NT2/D1 (cell line): ENCODE data around the gene RASAL1.
A peak's percentile ranks its signal among the peaks of the same experiment; 100 is the strongest.

Source experiments
- DNase-seq: peaks from one replicate; pipeline ENCODE4 v3.0.0-alpha.2; 2011; ENCODE audit warnings: low read depth, low spot score
- H3K27me3 ChIP-seq: 2 replicates; pipeline ENCODE4 v1.6.0; 2011; ENCODE audit warnings: mild to moderate bottlenecking; ENCODE audit not compliant: insufficient read length, insufficient read depth
- H3K36me3 ChIP-seq: 2 replicates; pipeline ENCODE4 v1.6.1; 2011; ENCODE audit warnings: mild to moderate bottlenecking, low read length, mixed read lengths; ENCODE audit not compliant: insufficient read depth, insufficient read length
- H3K4me1 ChIP-seq: 2 replicates; pipeline ENCODE4 v1.5.1; 2011; ENCODE audit not compliant: insufficient read depth, insufficient read length
- H3K4me3 ChIP-seq: 2 replicates; pipeline ENCODE4 v1.5.1; 2011; ENCODE audit warnings: low read depth; ENCODE audit not compliant: insufficient read length
- H3K9ac ChIP-seq: 2 replicates; pipeline ENCODE4 v1.6.0; 2011; ENCODE audit warnings: low read depth; ENCODE audit not compliant: insufficient read length
- H3K9me3 ChIP-seq: 2 replicates; pipeline ENCODE4 v1.5.1; 2011; ENCODE audit warnings: mild to moderate bottlenecking, low read length; ENCODE audit not compliant: insufficient read depth
- SUZ12 ChIP-seq: IDR thresholded peaks from 2 replicates; pipeline ENCODE4 v1.6.1; 2011; ENCODE audit not compliant: insufficient read length, insufficient read depth; ENCODE audit errors: extremely low read depth
- YY1 ChIP-seq: IDR thresholded peaks from 2 replicates; pipeline ENCODE4 v1.6.1; 2011; ENCODE audit not compliant: insufficient read length, insufficient read depth
- ZNF274 ChIP-seq: IDR thresholded peaks from 2 replicates; pipeline ENCODE4 v1.6.1; 2011; ENCODE audit warnings: mild to moderate bottlenecking, low read depth, low read length

Gene RASAL1

DNA sequence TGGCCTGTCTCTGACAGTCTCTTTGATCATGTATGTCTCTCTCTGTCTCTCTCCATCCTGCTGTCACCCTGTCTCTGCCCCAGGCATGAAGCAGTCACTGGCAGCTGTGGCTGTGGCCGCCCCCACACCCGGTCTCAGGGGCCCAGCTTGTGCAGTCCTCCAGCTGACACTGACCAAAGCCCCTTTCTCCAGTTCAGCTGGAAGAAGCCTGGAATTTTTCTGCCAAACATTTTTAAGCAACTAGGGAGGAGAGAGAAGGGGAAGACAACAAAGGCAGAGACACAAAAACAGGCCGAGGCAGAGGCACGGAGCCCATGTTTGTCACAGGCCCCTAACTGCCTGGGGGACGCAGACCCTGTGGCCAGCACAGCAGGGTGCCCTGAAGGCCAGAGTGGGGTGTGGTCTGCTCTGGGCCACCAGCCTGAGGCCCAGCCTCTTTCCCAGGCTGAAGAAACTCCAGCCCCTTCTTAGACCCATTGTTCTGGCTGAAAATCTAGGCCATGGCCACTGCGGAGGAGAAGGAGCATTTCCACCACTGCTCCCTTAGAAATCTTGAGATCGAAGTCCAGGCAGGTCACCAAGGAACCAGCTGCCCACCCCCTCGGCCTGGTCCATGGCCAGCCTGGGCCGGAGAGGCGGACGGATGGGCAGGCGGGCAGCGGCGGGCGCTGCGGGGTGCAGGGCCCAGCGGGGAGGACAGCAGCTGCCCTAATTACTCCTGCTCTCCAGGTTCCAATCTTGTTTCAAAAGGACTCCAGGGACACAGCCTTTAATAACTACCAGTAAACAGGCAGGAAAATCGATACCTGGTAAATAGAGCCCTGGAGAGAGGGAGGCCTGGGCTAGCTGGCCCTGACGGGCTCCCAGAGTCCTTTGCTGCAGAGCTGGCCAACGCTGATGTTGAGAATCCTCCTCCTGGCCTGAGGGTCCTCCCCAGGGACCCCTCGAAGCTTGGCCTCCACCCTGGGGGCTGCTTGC is 64.1 kb downstream of the RASAL1 start:
- no peaks in the 10 kb centered on the region for H3K36me3 ChIP-seq
- TF ChIP-seq SUZ12 (no peak), YY1 (no peak), ZNF274 (no peak)
- H3K4me1 ChIP-seq = peaks cover 29% of the 10 kb centered on the region
- no peak overlapping the region for H3K4me3 ChIP-seq
- DNase-seq = no peak
- no peaks in the 10 kb centered on the region for H3K9me3 ChIP-seq
- H3K9ac ChIP-seq = peak overlapping the region; percentile 23
- H3K27me3 ChIP-seq = peaks cover 23% of the 10 kb centered on the region

DNA sequence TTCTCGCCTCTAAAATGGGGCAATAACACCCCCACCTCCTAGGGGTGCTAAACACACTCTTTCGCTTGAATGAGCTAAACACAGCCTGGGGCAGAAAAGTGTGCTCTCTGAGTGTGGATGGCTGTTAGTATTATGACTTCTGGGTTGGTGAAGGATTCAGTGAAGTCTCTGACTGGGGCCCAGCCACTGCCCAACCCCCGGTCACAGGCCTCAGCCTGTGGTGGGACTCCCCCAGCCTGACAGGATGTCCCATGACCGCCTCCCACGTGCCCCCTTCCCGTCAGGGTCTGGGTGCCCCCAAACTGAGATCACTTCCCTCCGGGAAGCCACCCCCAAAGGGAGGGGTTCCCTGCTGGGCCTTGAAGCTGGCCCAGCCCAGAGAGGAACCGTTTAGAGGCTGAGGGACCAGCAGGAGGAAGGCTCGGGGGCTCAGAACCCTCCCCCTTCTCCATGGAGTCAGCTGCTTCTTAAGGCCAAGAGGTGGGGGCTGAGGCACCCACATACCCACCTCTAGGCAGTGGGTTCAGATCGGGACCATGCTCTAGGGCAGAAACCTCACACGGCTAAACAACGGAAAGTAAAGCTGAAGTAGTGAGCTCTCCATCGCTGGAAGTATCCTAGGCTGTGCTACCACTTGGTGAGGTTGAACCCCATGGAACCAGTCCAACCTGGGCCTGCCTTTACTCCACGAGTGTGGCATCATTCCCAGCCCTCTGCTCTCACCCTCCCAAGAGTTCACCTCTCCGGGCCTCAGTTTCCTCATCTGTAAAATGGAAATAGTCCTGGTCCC is 65.2 kb downstream of the RASAL1 start:
- TF ChIP-seq YY1 (no peak), SUZ12 (no peak), ZNF274 (no peak)
- no peak overlapping the region for H3K4me3 ChIP-seq
- H3K4me1 ChIP-seq = peaks cover 32% of the 10 kb centered on the region
- H3K9ac ChIP-seq = peak overlapping the region; percentile 21
- H3K9me3 ChIP-seq = no peaks in the 10 kb centered on the region
- H3K36me3 ChIP-seq = no peaks in the 10 kb centered on the region
- peaks cover 17% of the 10 kb centered on the region for H3K27me3 ChIP-seq
- no peak for DNase-seq

DNA sequence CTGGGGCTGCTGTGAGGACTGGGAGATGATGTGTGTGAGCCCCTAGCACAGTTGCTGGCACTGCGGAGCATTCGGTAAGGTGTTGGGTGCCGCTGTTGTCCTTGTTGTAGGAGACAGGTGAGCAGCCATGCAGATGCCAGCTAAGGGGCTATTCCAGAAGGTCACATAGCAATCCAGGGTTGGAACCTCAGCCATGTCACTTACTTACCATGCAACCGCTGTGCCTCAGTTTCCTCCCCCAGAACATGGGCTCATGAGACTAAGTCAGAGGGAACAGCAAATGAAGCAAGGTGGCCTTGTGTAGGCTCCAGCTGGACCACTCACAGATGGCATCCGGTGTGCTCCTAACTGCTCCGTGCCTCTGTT is 65.8 kb downstream of the RASAL1 start:
- Histone ChIP-seq H3K9ac (no peak overlapping the region), H3K9me3 (no peaks in the 10 kb centered on the region), H3K36me3 (no peaks in the 10 kb centered on the region), H3K4me3 (no peak overlapping the region), H3K4me1 (peaks cover 33% of the 10 kb centered on the region), H3K27me3 (peaks cover 16% of the 10 kb centered on the region)
- TF ChIP-seq ZNF274 = no peak
- TF ChIP-seq YY1 = no peak
- TF ChIP-seq SUZ12 = no peak
- no peak for DNase-seq

DNA sequence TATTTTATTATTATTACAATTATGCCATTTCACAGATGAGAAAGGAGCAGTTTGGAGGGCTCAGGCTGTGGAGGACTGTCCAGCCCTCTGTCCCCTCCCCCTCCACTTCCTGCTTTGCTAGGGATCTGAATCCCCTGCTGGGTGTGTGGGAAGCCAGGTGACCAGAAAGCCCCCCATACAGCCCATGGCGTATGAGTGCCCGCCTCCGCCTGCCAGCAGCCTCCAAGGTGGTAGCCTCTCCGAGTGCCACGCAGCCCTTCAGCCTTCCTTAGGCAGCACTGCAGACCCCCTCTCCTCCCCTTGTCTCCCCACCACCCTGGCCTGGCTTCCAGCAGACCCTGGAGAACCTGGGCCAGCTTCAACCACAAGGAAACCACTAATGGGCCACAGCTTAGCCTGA is 66.4 kb downstream of the RASAL1 start:
- Histone ChIP-seq H3K36me3 (no peaks in the 10 kb centered on the region), H3K4me3 (no peak overlapping the region), H3K27me3 (peaks cover 16% of the 10 kb centered on the region), H3K9me3 (no peaks in the 10 kb centered on the region), H3K9ac (no peak overlapping the region), H3K4me1 (peaks cover 33% of the 10 kb centered on the region)
- no peak for DNase-seq
- TF ChIP-seq YY1 = no peak
- no peak for TF ChIP-seq SUZ12
- TF ChIP-seq ZNF274 = no peak

DNA sequence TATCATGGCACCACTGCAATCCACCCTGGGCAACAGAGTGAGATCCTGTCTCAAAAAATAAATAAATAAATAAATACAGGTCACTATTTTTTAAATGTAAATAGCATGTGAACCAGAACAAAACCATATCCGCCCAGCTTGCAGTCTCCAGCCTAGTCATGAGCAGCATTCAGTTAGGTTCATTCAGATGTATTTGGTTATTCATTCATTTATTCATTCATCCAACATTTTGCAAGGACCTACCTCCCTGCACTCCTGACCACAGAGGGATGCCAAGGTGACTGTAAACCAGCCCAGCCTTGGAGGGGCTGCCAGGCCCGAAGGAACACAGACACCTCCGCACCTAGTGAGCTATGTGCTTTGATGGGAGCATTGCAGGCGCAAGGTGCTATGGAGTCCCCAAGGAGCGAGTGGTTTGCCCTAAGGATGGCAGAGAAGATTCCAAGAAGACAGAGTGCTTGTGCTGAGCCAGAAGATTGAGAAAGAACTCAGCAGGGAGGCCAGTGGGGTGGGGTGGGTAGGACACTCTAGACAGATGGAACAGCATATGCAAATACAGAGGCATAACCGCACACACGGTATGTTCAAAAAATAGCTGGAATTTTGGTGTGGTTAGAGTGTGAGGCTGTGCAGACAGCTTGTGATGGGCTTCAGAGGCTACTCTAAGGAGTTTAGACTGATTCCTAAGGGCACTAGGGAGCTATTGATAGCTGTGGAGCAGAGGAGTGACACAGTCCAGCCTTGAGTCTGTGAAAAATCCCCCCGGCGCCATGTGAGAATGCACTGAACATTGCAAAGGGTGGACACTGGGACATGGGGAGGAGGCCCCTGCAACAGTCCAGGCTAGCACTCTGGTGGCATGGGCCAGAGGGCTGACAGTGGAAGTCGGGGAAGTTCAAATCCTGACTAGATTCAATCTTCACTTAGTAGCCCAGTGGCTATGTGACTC is 67.3 kb downstream of the RASAL1 start:
- TF ChIP-seq YY1 = no peak
- Histone ChIP-seq H3K9ac (no peak overlapping the region), H3K27me3 (peaks cover 22% of the 10 kb centered on the region), H3K4me3 (no peak overlapping the region), H3K36me3 (no peaks in the 10 kb centered on the region), H3K4me1 (peaks cover 37% of the 10 kb centered on the region), H3K9me3 (no peaks in the 10 kb centered on the region)
- no peak for DNase-seq

DNA sequence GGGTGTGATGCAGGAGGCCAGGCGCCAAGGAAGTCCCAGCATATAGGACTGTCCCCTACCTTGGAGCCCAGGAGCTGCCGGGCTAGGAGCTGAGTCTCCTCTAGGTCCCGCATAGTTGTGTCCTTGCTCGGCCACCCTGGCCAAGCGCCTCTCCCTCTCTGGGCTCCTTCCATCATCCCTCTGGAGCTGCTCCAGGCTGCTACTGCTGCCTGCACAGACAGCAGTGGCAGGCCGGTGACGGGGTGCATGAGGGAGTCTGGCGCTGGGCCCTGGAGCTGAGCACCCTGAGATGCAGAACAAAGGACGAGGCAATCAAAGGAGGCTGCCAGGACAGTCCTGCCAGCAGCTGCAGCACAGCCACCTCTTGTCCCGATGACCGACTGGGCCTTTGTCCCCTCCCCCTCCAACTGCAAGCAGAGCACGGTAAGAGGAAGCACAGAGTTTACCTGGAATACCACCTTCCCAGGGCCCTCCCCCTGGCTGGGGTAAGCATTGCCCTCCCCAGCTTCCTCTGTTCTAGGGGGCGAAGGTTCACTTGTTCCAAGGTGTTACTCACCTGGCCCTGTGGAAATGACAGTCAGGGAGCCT is 68.7 kb downstream of the RASAL1 start:
- TF ChIP-seq ZNF274 (no peak), YY1 (no peak), SUZ12 (no peak)
- no peaks in the 10 kb centered on the region for H3K36me3 ChIP-seq
- peaks cover 45% of the 10 kb centered on the region for H3K4me1 ChIP-seq
- peaks cover 35% of the 10 kb centered on the region for H3K27me3 ChIP-seq
- no peaks in the 10 kb centered on the region for H3K9me3 ChIP-seq
- no peak overlapping the region for H3K4me3 ChIP-seq
- no peak overlapping the region for H3K9ac ChIP-seq
- DNase-seq = no peak
